Breast epithelium (tissue), 3 donors: ENCODE data around the gene CPED1.

Experiments used
- POLR2A ChIP-seq: fragments of 450-650 bp; IDR thresholded peaks from one replicate; pipeline ENCODE4 v1.6.1; 2016; ENCODE audit warnings: antibody characterized with exemption, mild to moderate bottlenecking, moderate library complexity
- POLR2AphosphoS5 ChIP-seq, 3 donors: sonication (generic); formaldehyde crosslinking; IDR thresholded peaks; one replicate each; pipeline ENCODE4 v1.6.1; 2017; ENCODE audit warnings: antibody characterized with exemption in 3 of 3
- TF ChIP-seq, protein P1 (sequence below), 3 donors: fragments of 450-650 bp; IDR thresholded peaks; one replicate each; pipeline ENCODE4 v1.5.1; 2016 to 2017; ENCODE audit warnings: antibody characterized with exemption in 3 of 3, mild to moderate bottlenecking in 3 of 3, moderate library complexity in 3 of 3

DNA sequence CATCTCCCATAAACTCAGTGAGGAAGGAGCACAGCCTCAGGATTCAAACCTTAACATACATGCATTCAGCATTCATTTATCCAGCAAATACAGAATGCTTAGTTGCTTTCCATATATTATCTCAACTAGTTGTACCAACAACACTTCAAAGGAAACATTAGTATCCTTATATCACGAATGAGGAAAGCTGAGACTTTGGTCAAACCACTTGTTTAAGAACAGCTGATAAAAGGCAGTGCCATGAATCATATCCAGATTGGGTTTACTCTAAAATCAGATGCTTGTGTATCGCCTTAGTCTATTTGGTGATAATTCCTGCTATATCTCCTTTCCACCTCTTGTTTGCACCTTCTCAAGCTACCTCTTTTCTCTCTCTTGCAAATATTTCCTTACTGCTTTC, 1.9 kb upstream of the CPED1 start:
- TF ChIP-seq, protein P1, sequence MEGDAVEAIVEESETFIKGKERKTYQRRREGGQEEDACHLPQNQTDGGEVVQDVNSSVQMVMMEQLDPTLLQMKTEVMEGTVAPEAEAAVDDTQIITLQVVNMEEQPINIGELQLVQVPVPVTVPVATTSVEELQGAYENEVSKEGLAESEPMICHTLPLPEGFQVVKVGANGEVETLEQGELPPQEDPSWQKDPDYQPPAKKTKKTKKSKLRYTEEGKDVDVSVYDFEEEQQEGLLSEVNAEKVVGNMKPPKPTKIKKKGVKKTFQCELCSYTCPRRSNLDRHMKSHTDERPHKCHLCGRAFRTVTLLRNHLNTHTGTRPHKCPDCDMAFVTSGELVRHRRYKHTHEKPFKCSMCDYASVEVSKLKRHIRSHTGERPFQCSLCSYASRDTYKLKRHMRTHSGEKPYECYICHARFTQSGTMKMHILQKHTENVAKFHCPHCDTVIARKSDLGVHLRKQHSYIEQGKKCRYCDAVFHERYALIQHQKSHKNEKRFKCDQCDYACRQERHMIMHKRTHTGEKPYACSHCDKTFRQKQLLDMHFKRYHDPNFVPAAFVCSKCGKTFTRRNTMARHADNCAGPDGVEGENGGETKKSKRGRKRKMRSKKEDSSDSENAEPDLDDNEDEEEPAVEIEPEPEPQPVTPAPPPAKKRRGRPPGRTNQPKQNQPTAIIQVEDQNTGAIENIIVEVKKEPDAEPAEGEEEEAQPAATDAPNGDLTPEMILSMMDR (IDR thresholded peaks at IDR 0.05): no peak
- TF ChIP-seq POLR2AphosphoS5 (IDR thresholded peaks at IDR 0.05) (no peak), POLR2A (no peak)
